HG03571 (cell line): Measurements from ENCODE around the gene P4HB.
"Not testable (repeated sequence)": the region's sequence is repeated elsewhere in the genome, so short reads cannot be mapped to it uniquely, and the experiment has no call there.

ENCODE experiments used
- ATAC-seq: cut with Tn5 transposase; IDR thresholded peaks from one replicate; pipeline ENCODE4 v1.9.1; 2021; ENCODE audit not compliant: unreplicated experiment

Gene P4HB

DNA sequence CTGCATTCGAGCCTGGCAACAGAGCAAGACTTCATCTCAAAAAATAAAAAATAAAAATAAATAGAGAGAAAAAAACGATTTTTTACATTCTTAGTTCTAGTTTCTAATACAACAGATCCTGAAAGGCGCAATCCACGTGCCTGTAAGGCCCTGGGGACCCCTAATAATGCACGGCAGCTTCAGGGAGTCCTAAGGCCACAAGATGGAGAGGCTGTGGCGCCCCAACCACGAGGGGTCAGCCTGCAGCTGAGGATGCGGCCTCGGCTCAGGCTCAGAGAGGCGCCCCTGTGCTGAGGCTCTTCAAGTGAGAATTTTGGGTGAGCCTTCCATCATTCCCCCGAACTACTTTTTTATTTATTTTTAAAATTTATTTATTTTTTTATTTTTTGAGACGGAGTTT is 10.9 kb downstream of the P4HB start:
- no peak for ATAC-seq

GRCh38 chr17:81846743-81847689 is 13.3 kb downstream of the P4HB start:
- ATAC-seq = no peak

GRCh38 chr17:81845881-81846742 is 14.2 kb downstream of the P4HB start:
- ATAC-seq = no peak

DNA sequence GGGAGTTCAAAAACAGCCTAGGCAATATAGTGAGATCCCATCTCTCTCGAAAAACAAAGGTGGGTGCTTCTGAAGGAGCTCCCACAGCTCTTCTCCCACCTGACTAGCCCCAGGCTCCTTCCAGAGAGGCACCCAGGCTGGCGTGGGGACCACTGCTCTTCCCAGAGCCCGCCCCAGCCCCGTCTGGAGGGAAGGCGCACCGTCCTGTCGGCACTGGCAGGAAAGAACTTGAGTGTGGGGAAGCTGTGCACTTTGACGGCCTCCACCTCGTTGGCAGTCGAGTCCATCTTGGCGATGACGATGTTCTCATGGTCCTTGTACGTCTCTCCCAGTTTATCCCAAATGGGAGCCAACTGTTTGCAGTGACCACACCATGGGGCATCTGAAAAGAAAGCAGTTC is 15.0 kb downstream of the P4HB start:
- no peak for ATAC-seq

GRCh38 chr17:81844887-81845286 is 15.4 kb downstream of the P4HB start:
- no peak for ATAC-seq

GRCh38 chr17:81844327-81844851 is 15.9 kb downstream of the P4HB start:
- ATAC-seq = no peak

DNA sequence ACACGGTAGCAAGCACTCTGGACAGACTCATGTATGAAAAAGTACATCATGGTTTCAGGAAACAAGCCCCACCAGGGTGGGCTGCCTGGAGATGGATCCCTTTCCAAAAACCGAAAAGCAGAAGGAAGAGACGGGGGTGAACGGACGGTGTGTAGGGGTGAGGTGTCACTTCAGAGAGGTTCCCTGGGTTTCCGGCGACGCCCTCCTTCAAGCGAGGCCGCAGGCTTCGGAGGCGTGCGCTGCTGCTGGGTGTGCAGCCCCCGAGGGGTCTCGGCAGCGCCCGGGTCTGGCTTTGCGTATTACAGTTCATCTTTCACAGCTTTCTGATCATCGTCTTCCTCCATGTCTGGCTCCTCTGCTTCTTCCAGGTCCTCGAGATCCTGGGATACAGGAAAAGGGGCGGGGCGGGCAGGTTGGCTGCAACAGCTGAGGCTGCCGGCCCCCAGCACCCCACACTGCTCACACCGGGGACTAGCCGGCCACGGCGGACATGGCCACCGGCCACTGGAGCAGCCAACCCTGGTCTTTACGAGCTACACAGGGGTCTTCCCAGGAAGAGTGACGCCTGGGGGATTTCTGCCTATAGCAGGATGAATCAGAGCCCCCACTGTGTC is 16.5 kb downstream of the P4HB start:
- no peak for ATAC-seq

GRCh38 chr17:81842725-81843504 is 17.4 kb downstream of the P4HB start:
- ATAC-seq = no peak

DNA sequence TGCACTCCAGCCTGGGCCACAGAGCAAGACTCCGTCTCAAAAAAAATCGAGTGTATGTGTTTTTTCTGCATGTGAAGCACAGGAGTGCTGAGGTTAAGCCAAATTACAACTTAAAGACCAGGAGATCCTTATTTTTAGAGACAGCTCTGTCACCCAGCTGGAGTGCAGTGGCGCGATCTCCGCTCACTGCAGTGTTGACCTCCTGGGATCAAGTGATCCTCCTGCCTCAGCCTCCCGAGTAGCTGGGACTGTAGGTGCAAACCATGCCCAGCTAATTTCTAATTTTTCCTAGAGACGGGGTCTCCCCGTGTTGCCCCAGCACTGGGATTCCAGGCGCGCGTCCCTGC is 18.0 kb downstream of the P4HB start:
- no peak for ATAC-seq

- no peak for ATAC-seq
Observed at GRCh38 chr17:81841866-81842265, 18.5 kb downstream of the P4HB start.

- ATAC-seq = no peak
Observed at GRCh38 chr17:81840826-81841778, 19.2 kb downstream of the P4HB start.

DNA sequence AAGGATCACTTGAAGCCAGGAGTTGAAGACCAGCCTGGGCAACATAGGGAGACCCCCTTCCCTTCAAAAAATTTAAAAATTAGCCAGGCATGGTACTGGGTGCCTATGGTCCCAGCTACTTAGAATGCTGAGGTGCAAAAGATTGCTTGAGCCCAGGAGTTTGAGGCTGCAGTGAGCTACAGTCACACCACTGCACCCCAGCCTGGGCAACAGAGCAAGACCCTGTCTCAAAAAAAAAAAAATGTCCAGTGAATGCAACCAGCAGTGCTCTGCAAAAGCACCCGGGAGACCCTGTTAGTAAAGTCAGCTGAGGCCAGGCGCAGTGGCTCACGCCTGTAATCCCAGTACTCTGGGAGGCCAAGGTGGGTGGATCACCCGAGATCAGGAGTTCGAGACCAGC is 20.3 kb downstream of the P4HB start:
- not testable (repeated sequence) for ATAC-seq

GRCh38 chr17:81839301-81839700 is 21.0 kb downstream of the P4HB start:
- no peak for ATAC-seq

DNA sequence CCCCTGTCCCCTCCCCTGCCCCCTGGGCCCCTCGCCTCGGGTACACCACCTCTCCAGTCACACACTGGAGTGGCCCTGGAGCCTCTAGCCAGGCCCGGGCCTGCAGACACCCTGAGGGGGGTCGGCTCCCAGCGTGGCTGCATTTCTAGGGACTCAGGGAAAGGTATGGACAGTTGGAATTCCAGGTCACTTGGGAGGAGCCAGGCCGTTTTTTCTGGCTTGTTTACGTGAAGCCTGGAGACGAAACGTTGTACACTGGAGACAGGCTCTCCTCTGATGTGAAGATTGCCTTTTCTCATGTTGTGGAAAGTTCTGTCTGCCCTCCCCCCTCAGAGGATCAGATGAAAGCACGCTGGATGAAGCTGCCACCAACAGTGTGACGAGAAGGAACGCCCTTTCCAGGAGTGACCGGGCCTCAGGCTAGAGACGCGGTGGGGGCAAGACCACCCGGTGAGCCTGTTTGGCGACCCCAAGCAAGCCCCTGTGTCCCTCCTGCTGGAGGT is 21.5 kb downstream of the P4HB start:
- no peak for ATAC-seq

GRCh38 chr17:81837641-81838040 is 22.7 kb downstream of the P4HB start:
- no peak for ATAC-seq

- ATAC-seq = no peak
Observed at GRCh38 chr17:81834831-81835267, 25.5 kb downstream of the P4HB start, which contains the start of gene PPP1R27. PPP1R27 (minus strand) TSS chr17:81835050; CDS start chr17:81834953, 97 bp downstream.

DNA sequence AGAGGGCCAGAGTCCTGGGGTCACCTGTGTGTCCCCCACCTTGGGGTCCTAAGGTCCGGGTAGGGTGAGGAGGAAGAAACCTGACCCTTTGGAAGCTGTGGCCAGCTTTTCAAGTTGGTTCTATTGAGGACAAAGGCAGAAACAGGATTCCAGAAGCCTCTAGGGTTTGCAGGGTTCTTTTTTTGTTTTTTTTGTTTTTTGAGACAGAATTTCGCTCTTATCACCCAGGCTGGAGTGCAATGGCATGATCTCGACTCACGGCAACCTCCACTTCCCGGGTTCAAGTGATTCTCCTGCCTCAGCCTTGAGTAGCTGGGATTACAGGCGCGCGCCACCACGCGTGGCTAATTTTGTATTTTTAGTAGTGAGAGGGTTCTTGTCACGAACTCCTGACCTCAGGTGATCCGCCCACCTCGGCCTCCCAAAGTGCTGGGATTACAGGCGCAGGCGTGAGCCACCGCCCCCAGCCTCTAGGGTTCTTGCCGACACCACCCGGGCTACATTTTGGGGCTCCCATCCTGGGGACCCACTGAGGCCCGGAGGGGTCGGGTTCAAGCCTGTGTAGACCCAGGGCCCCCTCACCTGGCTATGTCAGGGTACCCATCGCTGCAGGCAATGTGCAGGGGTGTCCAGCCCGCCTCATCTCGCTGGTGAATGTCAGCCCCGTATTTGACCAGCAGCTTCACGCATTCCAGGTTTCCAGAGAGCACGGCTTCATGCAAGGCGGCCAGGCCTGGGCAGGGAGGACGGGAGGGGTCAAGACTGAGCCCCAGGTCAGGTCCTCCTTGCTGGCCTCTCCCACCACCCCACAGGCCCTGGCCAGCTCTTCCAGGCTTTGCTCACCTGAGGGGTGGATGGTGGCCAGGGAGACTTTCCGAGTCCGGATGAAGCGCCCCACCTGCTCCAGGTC is 26.2 kb downstream of the P4HB start:
- no peak for ATAC-seq
